ENCODE results near the gene ELMO2. TPM values are rescaled to one million over a fixed set of nuclear protein-coding genes. Genes with fewer than 3 reads are reported as not detected.

The ELMO2 gene
- total RNA-seq, 3 donors from 2014 or later (not counting 1 experiment from before 2014, with no cell fraction given), result 108 to 156 (median 142) TPM

GRCh38 chr20:46317685-46318177 is 88.7 kb downstream of the ELMO2 start:
- H3K9me3 ChIP-seq (ENCODE audit: control insufficient read depth, insufficient read depth, low read length), result no peaks in the 10 kb centered on the region
- no peak overlapping the region for H3K4me3 Mint-ChIP-seq
- no peaks in the 10 kb centered on the region for H3K4me1 Mint-ChIP-seq
- H3K36me3 ChIP-seq (ENCODE audit: control insufficient read depth, insufficient read depth, low read length), result no peaks in the 10 kb centered on the region
- H3K27me3 Mint-ChIP-seq (ENCODE audit: low read depth in 2 of 2), result peaks cover 52 to 79% of the 10 kb centered on the region in 2 donors
- no peak for TF ChIP-seq CTCF (IDR thresholded peaks at IDR 0.05)
- no peak for ATAC-seq
- intact Hi-C loops (cut with micrococcal nuclease), result no loop called here
- peaks cover 16% of the 10 kb centered on the region for H3K27me3 ChIP-seq (ENCODE audit: control insufficient read depth, insufficient read depth, low read length)
- H3K36me3 Mint-ChIP-seq, result no peaks in the 10 kb centered on the region
- H3K4me3 ChIP-seq (ENCODE audit: low read length), result no peak overlapping the region
- WGBS (ENCODE audit: insufficient coverage), result 80% methylated on average over 7 of the region's 7 CpGs
- no peak overlapping the region for H3K27ac ChIP-seq (ENCODE audit: low read length)
- H3K9me3 Mint-ChIP-seq, result no peaks in the 10 kb centered on the region
- no peak overlapping the region for H3K27ac Mint-ChIP-seq
- H3K4me1 ChIP-seq (ENCODE audit: control insufficient read depth, insufficient read depth, low read length), result no peaks in the 10 kb centered on the region
- DNase-seq, result no peak

GRCh38 chr20:46316984-46317684 is 89.3 kb downstream of the ELMO2 start:
- H3K36me3 ChIP-seq (ENCODE audit: control insufficient read depth, insufficient read depth, low read length), result no peaks in the 10 kb centered on the region
- H3K27ac ChIP-seq (ENCODE audit: low read length), result no peak overlapping the region
- no peak for TF ChIP-seq CTCF (IDR thresholded peaks at IDR 0.05)
- H3K27me3 ChIP-seq (ENCODE audit: control insufficient read depth, insufficient read depth, low read length), result peaks cover 16% of the 10 kb centered on the region
- no peak overlapping the region for H3K4me3 ChIP-seq (ENCODE audit: low read length)
- no peaks in the 10 kb centered on the region for H3K36me3 Mint-ChIP-seq
- no peak for DNase-seq
- intact Hi-C loops (cut with micrococcal nuclease), result no loop called here
- peaks cover 0 to 1% of the 10 kb centered on the region in 2 donors for H3K4me1 Mint-ChIP-seq
- no peak overlapping the region for H3K27ac Mint-ChIP-seq
- peaks cover 3% of the 10 kb centered on the region for H3K4me1 ChIP-seq (ENCODE audit: control insufficient read depth, insufficient read depth, low read length)
- H3K9me3 ChIP-seq (ENCODE audit: control insufficient read depth, insufficient read depth, low read length), result no peaks in the 10 kb centered on the region
- WGBS (ENCODE audit: insufficient coverage), result 31% methylated on average over 24 of the region's 24 CpGs
- no peak overlapping the region for H3K4me3 Mint-ChIP-seq
- peaks cover 51 to 77% of the 10 kb centered on the region in 2 donors for H3K27me3 Mint-ChIP-seq (ENCODE audit: low read depth in 2 of 2)
- ATAC-seq, result no peak
- no peaks in the 10 kb centered on the region for H3K9me3 Mint-ChIP-seq

Other genes starting within 250 kb of the ELMO2 start
- not detected for gene CDH22, start 98.1 kb downstream of the ELMO2 start, total RNA-seq
- gene ZNF334, start 106.9 kb upstream of the ELMO2 start, total RNA-seq, result under 1 TPM; 0.43 to 0.59 (median 0.43) TPM
- not detected for gene OCSTAMP, start 144.0 kb upstream of the ELMO2 start, total RNA-seq
- gene SLC13A3, start 244.8 kb upstream of the ELMO2 start, total RNA-seq, result under 1 TPM in 2 of 3 donors, not detected in 1; 0.63 TPM

Data from natural killer cell (primary cell).